HG03175 (cell line): ENCODE results near the gene SMAP2.
"Not testable (repeated sequence)": the region's sequence is repeated elsewhere in the genome, so short reads cannot be mapped to it uniquely, and the experiment has no call there.

Experiments
- ATAC-seq: cut with Tn5 transposase; IDR thresholded peaks from one replicate; pipeline ENCODE4 v1.9.1; 2021; ENCODE audit warnings: mild to moderate bottlenecking, moderate library complexity; ENCODE audit not compliant: unreplicated experiment

Gene SMAP2

GRCh38 chr1:40371707-40372258, 1.7 kb upstream of the SMAP2 start:
- ATAC-seq, result no peak

- no peak for ATAC-seq
Measured at GRCh38 chr1:40372658-40373322, 737 bp upstream of the SMAP2 start.

- no peak for ATAC-seq
Measured at GRCh38 chr1:40377512-40377911, 4.0 kb downstream of the SMAP2 start.

DNA sequence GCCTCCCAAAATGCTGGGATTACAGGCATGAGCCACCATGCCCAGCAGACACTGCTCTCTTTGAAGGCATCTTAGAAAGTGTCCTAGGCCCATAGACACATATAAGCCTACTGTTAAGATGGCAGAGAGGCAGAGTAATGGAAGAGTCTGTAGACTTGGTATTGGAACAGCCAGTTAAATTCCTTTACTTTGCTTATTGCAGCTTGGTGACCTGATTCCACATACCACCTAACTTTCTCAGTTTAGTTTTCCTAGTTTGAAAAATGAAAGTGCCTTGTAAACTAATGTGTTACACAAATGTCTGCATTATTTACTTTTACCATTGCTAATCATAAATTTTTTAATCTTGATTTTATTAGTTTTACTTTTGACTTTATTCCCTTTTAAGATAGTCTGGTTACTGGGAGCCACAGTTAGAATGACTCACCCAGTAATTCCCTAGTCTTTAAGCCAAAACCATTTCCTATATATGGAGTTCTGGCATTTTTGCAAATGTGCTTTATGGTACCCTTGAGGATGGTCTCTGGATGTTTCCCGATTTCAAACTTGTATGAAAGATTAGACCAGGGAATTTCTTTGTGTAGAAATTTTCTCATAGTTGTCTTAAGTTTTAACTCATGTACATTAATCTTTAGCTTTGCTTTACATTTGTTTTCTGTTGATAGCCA, 6.4 kb downstream of the SMAP2 start:
- no peak for ATAC-seq

DNA sequence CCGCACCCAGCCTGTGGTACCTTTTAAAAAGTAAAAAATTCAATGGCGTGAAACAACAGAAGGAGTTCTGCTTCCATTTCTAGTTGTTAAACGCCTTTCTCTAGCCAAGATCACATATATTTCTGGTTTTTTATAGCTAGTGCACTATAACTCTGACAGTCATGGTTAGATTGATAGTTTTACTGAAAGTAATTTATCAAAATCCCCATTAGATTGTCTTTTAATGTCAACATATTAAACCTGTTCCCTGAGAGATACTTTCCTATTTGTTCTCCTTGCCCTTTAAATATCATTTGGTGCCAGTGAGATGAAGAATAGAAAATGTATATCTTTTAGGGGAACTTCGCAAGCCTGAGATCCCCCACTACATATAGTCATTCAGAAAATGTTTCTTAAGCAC, 7.3 kb downstream of the SMAP2 start:
- ATAC-seq, result no peak

DNA sequence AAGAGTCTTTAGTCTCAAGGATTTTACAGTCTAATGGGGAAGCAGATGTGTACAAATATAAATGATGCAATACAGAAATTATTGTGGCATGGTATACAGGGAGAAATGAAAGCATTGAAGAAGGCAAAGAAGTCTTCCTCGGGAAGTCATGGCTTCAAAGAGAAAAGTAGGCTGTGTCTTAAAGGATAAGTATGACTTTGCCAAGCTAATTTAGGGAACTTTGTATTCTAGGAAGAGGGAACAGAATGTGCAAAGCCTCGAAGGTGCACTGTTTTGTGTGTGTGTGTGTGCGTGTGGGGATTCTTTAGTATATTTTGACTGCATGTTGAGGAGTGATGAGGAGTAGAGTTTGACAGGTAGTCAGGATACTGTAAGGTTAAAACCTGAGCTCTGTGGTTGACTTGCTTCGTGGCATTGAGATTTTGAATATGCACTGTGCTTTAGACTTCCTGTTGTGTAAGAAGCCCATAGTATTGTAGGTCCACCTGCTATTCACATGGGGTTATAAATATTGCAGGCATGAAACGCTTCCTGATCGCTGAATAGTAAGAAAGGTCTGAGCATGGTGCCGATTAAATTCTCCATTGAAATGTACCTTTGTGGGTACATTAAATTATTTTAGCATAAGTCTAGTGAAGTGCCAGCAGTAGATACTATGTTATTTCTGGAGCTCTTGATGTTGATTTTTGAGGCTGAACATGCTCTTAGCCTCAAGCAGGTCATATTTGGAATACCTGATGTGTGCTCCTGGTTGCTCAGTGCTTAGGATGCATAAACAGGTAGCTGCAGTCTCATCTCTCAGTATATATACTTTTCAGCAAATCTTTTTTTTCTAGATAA, 8.0 kb downstream of the SMAP2 start:
- ATAC-seq, result peak; percentile 38

DNA sequence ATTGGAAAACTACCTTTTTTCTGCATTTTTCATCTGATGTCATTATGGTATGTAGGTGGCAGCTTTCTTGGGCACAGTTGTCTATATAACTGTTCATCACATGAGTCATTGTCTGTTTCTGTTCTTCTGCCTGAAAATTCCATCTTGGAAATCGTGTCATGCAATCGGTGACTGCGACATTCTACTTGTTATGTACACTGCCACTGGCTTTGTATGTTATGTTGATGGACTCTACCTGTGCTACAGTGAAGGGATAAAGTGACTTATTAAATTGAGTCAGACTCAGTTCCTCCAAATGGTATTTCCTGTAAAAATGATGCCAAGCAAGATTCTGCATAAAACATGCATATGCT, 8.6 kb downstream of the SMAP2 start:
- ATAC-seq, result no peak

DNA sequence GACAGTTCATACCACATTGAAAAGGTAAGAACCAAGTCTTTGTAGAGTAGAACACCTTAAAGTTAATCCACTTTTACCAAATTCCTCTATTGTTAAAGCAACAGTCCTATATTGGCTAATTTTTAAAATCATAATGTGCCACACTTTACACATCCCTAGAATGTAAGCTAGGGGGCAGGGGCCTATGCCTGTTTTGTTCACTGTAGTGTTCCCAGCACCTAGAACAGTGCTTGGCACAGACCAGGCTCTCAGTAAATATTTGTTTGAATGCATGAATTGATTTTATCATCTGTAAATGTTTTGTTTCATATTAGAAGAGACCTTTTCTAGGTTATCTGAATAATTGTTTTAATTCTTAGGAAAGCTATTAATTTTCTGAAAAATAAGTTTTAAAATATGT, 9.1 kb downstream of the SMAP2 start:
- ATAC-seq, result no peak

GRCh38 chr1:40383095-40383487, 9.6 kb downstream of the SMAP2 start:
- no peak for ATAC-seq

DNA sequence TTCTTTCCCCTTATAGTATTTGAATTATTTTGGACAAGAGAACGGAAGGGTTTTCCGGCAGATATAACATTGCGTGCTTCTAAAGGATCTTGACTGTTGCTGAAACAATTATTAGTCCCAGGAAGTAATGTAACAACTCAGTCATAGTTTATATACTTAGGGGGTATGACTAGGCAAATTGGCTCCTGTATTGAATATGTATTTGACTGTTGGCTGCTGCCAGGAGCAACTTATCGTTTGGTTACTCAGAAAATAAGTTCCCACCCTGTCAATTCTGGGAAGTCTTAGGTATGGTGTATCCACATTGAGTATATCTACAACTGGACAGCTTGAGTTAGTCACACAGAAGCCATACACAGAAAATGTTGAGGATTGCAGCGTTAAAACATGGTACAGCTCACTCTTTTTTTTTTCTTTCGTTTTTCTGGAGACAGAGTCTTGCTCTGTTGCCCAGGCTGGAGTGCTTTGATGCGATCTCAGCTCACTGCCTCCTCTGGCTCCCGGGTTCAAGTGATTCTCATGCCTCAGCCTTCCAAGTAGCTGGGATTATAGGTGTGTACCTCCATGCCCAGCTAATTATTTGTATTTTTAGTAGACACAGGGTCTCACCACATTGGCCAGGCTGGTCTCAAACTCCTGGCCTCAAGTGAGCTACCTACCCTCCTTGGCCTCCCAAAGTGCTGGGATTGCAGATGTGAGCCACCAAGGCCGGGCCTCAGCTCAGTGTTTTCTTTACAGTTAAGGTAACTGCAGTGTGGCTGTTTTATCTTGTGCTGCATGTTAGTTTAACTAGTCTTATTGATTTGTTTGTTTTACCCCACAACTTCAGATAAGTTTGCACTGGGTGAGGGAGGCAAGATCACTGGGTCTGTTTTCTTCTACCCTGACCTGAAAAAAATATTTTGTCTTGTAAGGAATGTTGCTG, 10.2 kb downstream of the SMAP2 start:
- no peak for ATAC-seq

DNA sequence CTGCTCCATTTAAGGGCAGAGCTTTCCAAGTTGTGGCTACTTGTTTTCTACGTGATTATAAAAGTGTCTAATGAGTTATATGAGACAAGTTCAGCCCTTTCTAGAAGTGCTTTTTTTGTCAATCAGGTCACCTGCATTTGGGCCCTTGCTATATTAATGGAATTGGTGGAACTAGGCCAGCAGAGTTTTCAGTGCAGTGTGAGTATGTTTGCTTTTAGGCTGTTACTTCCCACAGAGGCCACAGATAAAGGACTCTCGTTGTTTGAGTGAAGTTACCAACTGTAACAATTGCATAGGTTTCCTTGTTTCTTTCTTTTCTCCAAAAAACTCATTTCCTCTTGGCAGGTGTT, 10.9 kb downstream of the SMAP2 start:
- no peak for ATAC-seq

- no peak for ATAC-seq
Measured at GRCh38 chr1:40384887-40385286, 11.4 kb downstream of the SMAP2 start.

DNA sequence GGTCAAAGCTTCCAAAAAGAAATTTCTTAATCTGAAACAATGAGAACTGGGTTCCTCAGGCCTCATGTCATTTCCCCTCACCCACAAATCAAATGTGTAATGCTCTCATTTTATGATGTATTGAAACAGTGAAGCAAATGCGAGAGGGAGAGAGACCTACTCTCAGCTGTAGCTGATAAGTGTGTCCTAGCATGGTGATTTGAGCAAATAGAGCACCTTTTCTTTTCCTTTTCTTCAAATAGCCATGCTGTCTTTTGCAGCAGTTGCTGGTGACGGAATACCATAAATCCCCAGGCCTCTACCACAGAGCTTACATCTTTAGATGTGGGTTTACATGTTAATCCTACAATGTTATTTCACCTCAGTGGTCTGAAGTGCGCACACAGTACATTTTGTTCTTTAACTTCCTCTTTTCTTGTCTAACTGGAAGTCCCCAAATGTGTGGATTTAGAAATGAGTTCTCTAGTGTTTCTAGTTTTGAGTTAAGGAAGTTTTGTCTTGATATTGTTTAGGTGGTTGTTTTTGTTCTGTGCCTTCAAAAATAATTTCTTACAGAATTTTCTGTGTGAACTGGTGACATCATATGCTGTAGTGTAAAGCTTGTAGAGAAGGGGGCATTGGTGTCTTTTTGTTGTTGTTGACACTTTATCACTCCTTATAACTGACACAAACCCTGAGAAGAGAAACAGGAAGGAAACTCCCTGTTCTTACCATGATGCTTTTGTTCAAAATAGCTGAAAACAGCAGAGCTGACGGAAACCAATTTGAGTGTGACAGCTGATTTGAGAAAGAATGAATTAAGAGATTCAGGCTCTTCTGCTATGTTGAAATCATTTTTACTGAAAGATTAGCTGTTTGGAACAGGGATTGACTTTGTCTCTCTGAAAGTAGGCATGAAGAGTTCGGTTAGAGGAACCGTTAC, 12.2 kb downstream of the SMAP2 start:
- ATAC-seq, result peak; percentile 79

DNA sequence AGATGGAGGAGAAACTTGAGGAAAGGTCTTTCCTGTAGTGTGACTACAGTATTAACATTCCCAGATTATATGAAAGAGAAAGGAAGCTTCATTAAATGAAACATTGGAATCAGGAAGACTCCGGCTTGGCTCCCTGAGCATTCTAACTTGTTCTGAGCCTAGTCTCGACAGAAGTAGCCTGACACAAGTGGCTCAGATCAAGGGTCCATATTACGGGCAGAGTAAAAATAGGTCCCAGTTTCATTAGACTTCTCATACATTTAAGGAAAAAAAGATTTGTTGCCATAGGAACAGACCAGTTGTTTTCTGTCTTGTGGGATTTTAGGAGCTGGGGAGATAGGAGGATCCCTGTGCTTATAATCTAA, 12.8 kb downstream of the SMAP2 start:
- no peak for ATAC-seq

- ATAC-seq, result no peak
Measured at GRCh38 chr1:40386796-40387195, 13.3 kb downstream of the SMAP2 start.

- ATAC-seq, result not testable (repeated sequence)
Measured at GRCh38 chr1:40387381-40388306, 14.1 kb downstream of the SMAP2 start.

DNA sequence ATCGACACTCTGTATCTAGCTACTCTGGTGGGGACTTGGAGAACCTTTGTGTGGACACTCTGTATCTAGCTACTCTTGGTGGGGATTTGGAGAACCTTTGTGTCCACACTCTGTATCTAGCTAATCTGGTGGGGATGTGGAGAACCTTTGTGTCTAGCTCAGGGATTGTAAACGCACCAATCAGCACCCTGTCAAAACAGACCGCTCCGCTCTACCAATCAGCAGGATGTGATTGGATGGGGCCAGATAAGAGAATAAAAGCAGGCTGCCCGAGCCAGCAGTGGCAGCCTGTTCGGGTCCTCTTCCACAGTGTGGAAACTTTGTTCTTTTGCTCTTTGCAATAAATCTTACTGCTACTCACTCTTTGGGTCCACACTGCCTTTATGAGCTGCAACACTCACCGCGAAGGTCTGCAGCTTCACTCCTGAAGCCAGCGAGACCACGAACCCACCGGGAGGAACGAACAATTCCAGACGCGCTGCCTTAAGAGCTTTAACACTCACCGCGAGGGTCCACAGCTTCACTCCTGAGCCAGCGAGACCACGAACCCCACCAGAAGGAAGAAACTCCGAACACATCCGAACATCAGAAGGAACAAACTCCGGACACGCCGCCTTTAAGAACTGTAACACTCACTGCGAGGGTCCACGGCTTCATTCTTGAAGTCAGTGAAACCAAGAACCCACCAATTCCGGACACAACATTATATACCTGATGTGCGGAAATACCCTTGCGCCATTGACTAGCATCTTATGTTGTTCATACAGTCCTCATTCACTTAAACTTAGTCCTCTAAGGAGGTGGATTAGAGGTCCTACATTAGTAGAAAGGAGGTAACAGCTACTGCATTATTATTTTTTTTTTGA, 15.2 kb downstream of the SMAP2 start:
- ATAC-seq, result not testable (repeated sequence)

DNA sequence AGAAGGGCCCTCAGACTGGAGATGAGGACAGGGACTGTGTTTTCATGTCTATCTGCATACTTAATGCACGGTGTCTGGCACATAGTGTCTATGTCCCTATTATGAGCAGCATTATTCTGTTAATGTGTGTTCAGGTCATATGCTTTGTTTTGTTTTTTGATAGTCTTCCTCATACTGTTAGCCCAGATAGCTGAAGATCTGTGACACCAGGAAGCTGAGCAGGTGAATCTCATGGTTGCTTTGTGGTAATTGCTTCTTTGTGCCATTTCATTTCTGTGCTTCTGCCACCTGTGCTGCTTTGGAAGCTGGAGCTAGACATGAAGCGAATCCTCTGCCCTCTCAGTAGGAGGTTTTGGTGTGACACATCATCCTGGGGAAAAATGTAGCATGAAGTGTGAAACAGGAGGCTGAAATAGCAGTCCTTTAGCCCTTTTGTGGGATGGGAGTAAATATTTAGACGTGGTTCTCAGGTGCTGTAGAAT, 15.8 kb downstream of the SMAP2 start:
- ATAC-seq, result no peak
